ENCODE results near the gene MRPS16.

MRPS16 gene

DNA sequence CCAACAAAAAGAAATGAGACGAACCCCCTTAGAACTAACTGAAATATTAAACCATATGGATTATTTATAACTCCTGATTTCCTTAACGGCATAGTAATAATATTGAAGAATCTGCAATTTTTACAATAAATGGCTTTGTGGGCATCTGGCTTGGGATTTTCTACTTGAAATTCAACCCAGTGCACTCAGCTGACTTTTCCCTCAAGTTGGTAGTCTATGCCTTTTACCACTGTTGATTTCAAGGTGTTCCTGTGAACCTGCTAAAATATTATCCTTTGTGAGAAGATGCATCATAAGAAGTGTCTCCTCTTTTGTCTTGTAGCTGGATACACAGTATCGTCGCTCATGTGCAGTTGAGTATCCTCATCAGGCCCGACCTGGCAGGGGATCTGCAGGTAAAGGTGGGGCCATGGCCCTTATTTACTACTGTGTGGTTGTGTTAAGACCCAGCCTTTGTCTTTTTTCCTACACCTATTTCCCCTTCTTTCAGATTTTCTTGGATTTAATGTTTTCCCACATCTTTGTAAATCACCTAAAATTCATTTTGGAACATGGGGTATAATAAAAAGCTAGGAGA, 13.4 kb downstream of the MRPS16 start:
- TF ChIP-seq EZH2 (optimal IDR thresholded peaks at IDR 0.05; ENCODE audit: low read depth, low read length) (no peak), EZH2phosphoT487 (IDR thresholded peaks at IDR 0.05; ENCODE audit: low read length) (no peak)
- TF ChIP-seq, protein P1, sequence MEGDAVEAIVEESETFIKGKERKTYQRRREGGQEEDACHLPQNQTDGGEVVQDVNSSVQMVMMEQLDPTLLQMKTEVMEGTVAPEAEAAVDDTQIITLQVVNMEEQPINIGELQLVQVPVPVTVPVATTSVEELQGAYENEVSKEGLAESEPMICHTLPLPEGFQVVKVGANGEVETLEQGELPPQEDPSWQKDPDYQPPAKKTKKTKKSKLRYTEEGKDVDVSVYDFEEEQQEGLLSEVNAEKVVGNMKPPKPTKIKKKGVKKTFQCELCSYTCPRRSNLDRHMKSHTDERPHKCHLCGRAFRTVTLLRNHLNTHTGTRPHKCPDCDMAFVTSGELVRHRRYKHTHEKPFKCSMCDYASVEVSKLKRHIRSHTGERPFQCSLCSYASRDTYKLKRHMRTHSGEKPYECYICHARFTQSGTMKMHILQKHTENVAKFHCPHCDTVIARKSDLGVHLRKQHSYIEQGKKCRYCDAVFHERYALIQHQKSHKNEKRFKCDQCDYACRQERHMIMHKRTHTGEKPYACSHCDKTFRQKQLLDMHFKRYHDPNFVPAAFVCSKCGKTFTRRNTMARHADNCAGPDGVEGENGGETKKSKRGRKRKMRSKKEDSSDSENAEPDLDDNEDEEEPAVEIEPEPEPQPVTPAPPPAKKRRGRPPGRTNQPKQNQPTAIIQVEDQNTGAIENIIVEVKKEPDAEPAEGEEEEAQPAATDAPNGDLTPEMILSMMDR (IDR thresholded peaks at IDR 0.05; ENCODE audit: low read length) = no peak
- peaks cover 40% of the 10 kb centered on the region for H3K79me2 ChIP-seq (ENCODE audit: low read length)
- peaks cover 13% of the 10 kb centered on the region for H3K36me3 ChIP-seq (replicated peaks; ENCODE audit: insufficient read depth, low read length)

DNA sequence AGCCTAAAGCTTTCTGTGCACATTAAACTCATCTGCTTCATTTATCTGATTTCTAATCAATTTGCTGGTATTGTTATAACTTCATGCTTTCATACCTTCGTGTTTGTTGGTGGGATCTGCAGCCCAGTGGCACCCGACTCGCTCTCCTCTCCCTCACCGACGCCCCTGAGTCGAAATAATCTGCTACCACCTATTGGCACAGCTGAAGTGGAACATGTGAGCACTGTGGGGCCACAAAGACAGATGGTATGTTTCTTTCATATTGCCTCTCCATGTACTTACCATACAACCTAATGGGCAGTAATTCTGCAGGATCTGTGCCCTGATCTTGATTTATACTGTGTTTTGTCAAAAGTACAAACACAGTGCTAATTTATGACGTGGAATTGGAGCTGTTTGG, 17.7 kb downstream of the MRPS16 start:
- DNase-seq = no peak
- Histone ChIP-seq H3K4me3 (ENCODE audit: low read length) (no peak overlapping the region), H3K4me1 (ENCODE audit: low read length) (no peaks in the 10 kb centered on the region), H3K9ac (ENCODE audit: low read length) (no peak overlapping the region), H4K20me1 (ENCODE audit: insufficient read depth, low read length) (no peaks in the 10 kb centered on the region), H3K79me2 (ENCODE audit: low read length) (peaks cover 6% of the 10 kb centered on the region; the same call in 1 of the 2 replicates), H2AFZ (ENCODE audit: low read length) (no peak overlapping the region), H3K4me2 (ENCODE audit: low read depth, low read length) (no peak overlapping the region), H3F3A (ENCODE audit: insufficient read depth, low read length) (peaks cover 4% of the 10 kb centered on the region), H3K36me3 (replicated peaks; ENCODE audit: insufficient read depth, low read length) (no peaks in the 10 kb centered on the region), H3K9me2 (replicated peaks; ENCODE audit: insufficient read depth, low read length) (no peaks in the 10 kb centered on the region), H3K9me3 (replicated peaks; ENCODE audit: insufficient read depth, low read length) (no peaks in the 10 kb centered on the region), H3K27ac (ENCODE audit: low read length) (no peak overlapping the region), H3K27me3 (replicated peaks; ENCODE audit: insufficient read depth, low read length) (no peaks in the 10 kb centered on the region)
- no peak for TF ChIP-seq EZH2phosphoT487 (IDR thresholded peaks at IDR 0.05; ENCODE audit: low read length)
- TF ChIP-seq EZH2 (optimal IDR thresholded peaks at IDR 0.05; ENCODE audit: low read depth, low read length) = no peak
- TF ChIP-seq, protein P1 (IDR thresholded peaks at IDR 0.05; ENCODE audit: low read length) = no peak

More for the DNA sequence above, 13.4 kb downstream of the MRPS16 start:
- Histone ChIP-seq H3K27ac (ENCODE audit: low read length) (no peak overlapping the region), H3K4me3 (ENCODE audit: low read length) (no peak overlapping the region), H3K9ac (ENCODE audit: low read length) (no peak overlapping the region), H3K9me3 (replicated peaks; ENCODE audit: insufficient read depth, low read length) (no peaks in the 10 kb centered on the region), H3K4me1 (ENCODE audit: low read length) (peaks cover 5% of the 10 kb centered on the region), H4K20me1 (ENCODE audit: insufficient read depth, low read length) (0 out of 2 replicates have a peak, but pooled peaks cover 7% of the 10 kb centered on the region), H3F3A (ENCODE audit: insufficient read depth, low read length) (peaks cover 4% of the 10 kb centered on the region; the same call in 1 of the 2 replicates), H2AFZ (ENCODE audit: low read length) (no peak overlapping the region), H3K9me2 (replicated peaks; ENCODE audit: insufficient read depth, low read length) (no peaks in the 10 kb centered on the region), H3K27me3 (replicated peaks; ENCODE audit: insufficient read depth, low read length) (no peaks in the 10 kb centered on the region), H3K4me2 (ENCODE audit: low read depth, low read length) (no peak overlapping the region)
- no peak for DNase-seq

DNA sequence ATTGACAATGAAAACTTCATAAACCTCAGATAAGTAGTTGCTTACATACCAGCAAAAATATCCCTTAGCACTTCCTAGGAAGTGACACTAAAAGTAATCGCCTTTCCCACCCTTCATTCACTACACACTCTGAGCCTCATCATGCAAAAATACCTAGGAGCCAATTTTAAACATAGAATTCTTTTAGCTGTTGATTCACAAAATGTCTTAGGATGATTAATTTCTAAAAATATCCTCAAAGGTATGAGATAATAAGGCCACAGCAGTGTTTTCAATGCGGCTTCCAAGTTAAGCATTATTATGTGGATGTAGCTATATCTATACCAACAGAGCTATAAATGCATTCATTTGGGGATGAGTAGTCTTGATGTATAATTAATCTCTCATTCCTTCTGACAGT, 18.6 kb downstream of the MRPS16 start:
- H3K36me3 ChIP-seq (replicated peaks; ENCODE audit: insufficient read depth, low read length) = no peaks in the 10 kb centered on the region
- peaks cover 5% of the 10 kb centered on the region for H3F3A ChIP-seq (ENCODE audit: insufficient read depth, low read length)

More for the DNA sequence above, 18.6 kb downstream of the MRPS16 start:
- peaks cover under 1% of the 10 kb centered on the region; the same call in 1 of the 2 replicates for H3K79me2 ChIP-seq (ENCODE audit: low read length)
- no peak overlapping the region for H3K9ac ChIP-seq (ENCODE audit: low read length)
- no peaks in the 10 kb centered on the region for H3K9me3 ChIP-seq (replicated peaks; ENCODE audit: insufficient read depth, low read length)
- H3K4me3 ChIP-seq (ENCODE audit: low read length) = no peak overlapping the region
- H4K20me1 ChIP-seq (ENCODE audit: insufficient read depth, low read length) = no peaks in the 10 kb centered on the region
- no peak for DNase-seq
- H3K9me2 ChIP-seq (replicated peaks; ENCODE audit: insufficient read depth, low read length) = no peaks in the 10 kb centered on the region
- TF ChIP-seq EZH2 (optimal IDR thresholded peaks at IDR 0.05; ENCODE audit: low read depth, low read length) (no peak), EZH2phosphoT487 (IDR thresholded peaks at IDR 0.05; ENCODE audit: low read length) (no peak)
- TF ChIP-seq, protein P1 (IDR thresholded peaks at IDR 0.05; ENCODE audit: low read length) = no peak
- H2AFZ ChIP-seq (ENCODE audit: low read length) = no peak overlapping the region
- no peak overlapping the region for H3K27ac ChIP-seq (ENCODE audit: low read length)
- no peak overlapping the region for H3K4me2 ChIP-seq (ENCODE audit: low read depth, low read length)
- no peaks in the 10 kb centered on the region for H3K4me1 ChIP-seq (ENCODE audit: low read length)
- no peaks in the 10 kb centered on the region for H3K27me3 ChIP-seq (replicated peaks; ENCODE audit: insufficient read depth, low read length)

Measured in MM.1S (cell line).